A204.1 (cell line): Measurements from ENCODE around the gene JADE2.

ENCODE experiments used
- FAIRE-seq: peaks from 2 replicates; lab custom pipeline; 2012; peaks lifted over from hg19 to GRCh38; lab: Jason Lieb, UNC

JADE2 gene

GRCh38 chr5:134530301-134531077, 5.0 kb downstream of the JADE2 start:
- no peak for FAIRE-seq

GRCh38 chr5:134533115-134533815, 7.8 kb downstream of the JADE2 start:
- no peak for FAIRE-seq

- FAIRE-seq: no peak
Observed at GRCh38 chr5:134534058-134534725, 8.7 kb downstream of the JADE2 start.

- FAIRE-seq: no peak
Observed at GRCh38 chr5:134534726-134535110, 9.2 kb downstream of the JADE2 start.

GRCh38 chr5:134536876-134537275, 11.4 kb downstream of the JADE2 start:
- no peak for FAIRE-seq

- no peak for FAIRE-seq
Observed at GRCh38 chr5:134537297-134537696, 11.8 kb downstream of the JADE2 start.

- no peak for FAIRE-seq
Observed at GRCh38 chr5:134538296-134538695, 12.8 kb downstream of the JADE2 start.

- no peak for FAIRE-seq
Observed at GRCh38 chr5:134539732-134540131, 14.3 kb downstream of the JADE2 start.

- no peak for FAIRE-seq
Observed at GRCh38 chr5:134540747-134541733, 15.6 kb downstream of the JADE2 start.

- FAIRE-seq: no peak
Observed at GRCh38 chr5:134541736-134542376, 16.4 kb downstream of the JADE2 start.

GRCh38 chr5:134543820-134544614, 18.5 kb downstream of the JADE2 start:
- no peak for FAIRE-seq

GRCh38 chr5:134545070-134545868, 19.8 kb downstream of the JADE2 start:
- FAIRE-seq: no peak

GRCh38 chr5:134547066-134547465, 21.6 kb downstream of the JADE2 start:
- FAIRE-seq: no peak

- FAIRE-seq: no peak
Observed at GRCh38 chr5:134547579-134547978, 22.1 kb downstream of the JADE2 start.

- no peak for FAIRE-seq
Observed at GRCh38 chr5:134547999-134548658, 22.7 kb downstream of the JADE2 start.

- FAIRE-seq: no peak
Observed at GRCh38 chr5:134549714-134550113, 24.2 kb downstream of the JADE2 start.

GRCh38 chr5:134550271-134551214, 25.1 kb downstream of the JADE2 start:
- no peak for FAIRE-seq

GRCh38 chr5:134551901-134552300, 26.4 kb downstream of the JADE2 start:
- no peak for FAIRE-seq
